SK-N-SH (cell line): Measurements from ENCODE around the gene MGAT5.

Experiments used
- CHD2 ChIP-seq: fragments of 150-350 bp; IDR thresholded peaks from 2 replicates; pipeline ENCODE4 v1.6.1; 2018; ENCODE audit warnings: low read length; ENCODE audit not compliant: partially characterized antibody
- CTCF ChIP-seq: fragments of 200-600 bp; sonication (generic); IDR thresholded peaks from 2 replicates; pipeline ENCODE4 v1.6.1; 2017; ENCODE audit warnings: antibody characterized with exemption, mild to moderate bottlenecking, moderate library complexity
- EP300 ChIP-seq, 2 experiments: IDR thresholded peaks; 2 replicates each; pipeline versions ENCODE4 v1.4.0 to v1.6.1; 2012; ENCODE audit warnings: borderline replicate concordance in 1 of 2, low read depth in 1 of 2, low read length in 1 of 2
- MAX ChIP-seq: IDR thresholded peaks from 2 replicates; pipeline ENCODE4 v1.4.0; 2012; ENCODE audit warnings: low read depth
- NFIC ChIP-seq: IDR thresholded peaks from 2 replicates; pipeline ENCODE4 v1.4.0; 2012; ENCODE audit warnings: borderline replicate concordance
- NRF1 ChIP-seq: IDR thresholded peaks from 2 replicates; pipeline ENCODE4 v1.6.1; 2012; ENCODE audit warnings: low read depth, mild to moderate bottlenecking, low read length
- POLR2AphosphoS5 ChIP-seq: IDR thresholded peaks from 2 replicates; pipeline ENCODE4 v1.6.1; 2012; ENCODE audit warnings: low read depth, low read length
- REST ChIP-seq: IDR thresholded peaks from 2 replicates; pipeline ENCODE4 v1.6.1; 2012; ENCODE audit warnings: mild to moderate bottlenecking, low read depth, low read length, moderate library complexity
- SMC3 ChIP-seq: IDR thresholded peaks from 2 replicates; pipeline ENCODE4 v1.6.1; 2012; ENCODE audit warnings: low read depth, low read length, improper control_type of control experiment
- TAF1 ChIP-seq: IDR thresholded peaks from 2 replicates; pipeline ENCODE4 v1.6.1; 2012; ENCODE audit warnings: low read depth, mild to moderate bottlenecking, low read length, moderate library complexity, borderline replicate concordance
- YY1 ChIP-seq: IDR thresholded peaks from 2 replicates; pipeline ENCODE4 v1.4.0; 2012; ENCODE audit warnings: low read depth, mild to moderate bottlenecking

GRCh38 chr2:134257965-134258683 lies 4.3 kb downstream of the MGAT5 start:
- no peak for TF ChIP-seq CHD2
- no peak for TF ChIP-seq REST
- TF ChIP-seq YY1, result no peak
- TF ChIP-seq NRF1, result no peak
- no peak for TF ChIP-seq CTCF
- no peak for TF ChIP-seq EP300 (IDR thresholded peaks at IDR 0.05; ENCODE audit: borderline replicate concordance in 1 of 2, low read depth in 1 of 2, low read length in 1 of 2)
- TF ChIP-seq TAF1, result no peak
- TF ChIP-seq NFIC, result no peak
- no peak for TF ChIP-seq SMC3
- TF ChIP-seq MAX, result no peak
- TF ChIP-seq POLR2AphosphoS5, result no peak
